HG03064 (cell line): ENCODE data around the gene WNT9B.
A peak's percentile ranks its signal among the peaks of the same experiment; 100 is the strongest.
"Not testable (repeated sequence)": the region's sequence is repeated elsewhere in the genome, so short reads cannot be mapped to it uniquely, and the experiment has no call there.

Experiments
- ATAC-seq: cut with Tn5 transposase; IDR thresholded peaks from one replicate; pipeline ENCODE4 v1.9.1; 2021; ENCODE audit warnings: low read depth; ENCODE audit not compliant: unreplicated experiment

The WNT9B gene

GRCh38 chr17:46903762-46904672 is 52.6 kb downstream of the WNT9B start:
- ATAC-seq = no peak

- no peak for ATAC-seq
These were observed 56.8 kb downstream of the WNT9B start for GRCh38 chr17:46908068-46908737.

- ATAC-seq = no peak
These were observed 59.0 kb downstream of the WNT9B start for GRCh38 chr17:46910179-46910927.

GRCh38 chr17:46911311-46911710 is 59.9 kb downstream of the WNT9B start:
- ATAC-seq = no peak

- no peak for ATAC-seq
These were observed 64.2 kb downstream of the WNT9B start for GRCh38 chr17:46915596-46915995.

GRCh38 chr17:46916211-46916610 is 64.8 kb downstream of the WNT9B start:
- no peak for ATAC-seq

- ATAC-seq = no peak
These were observed 65.2 kb downstream of the WNT9B start for GRCh38 chr17:46916623-46917022.

GRCh38 chr17:46917041-46917440 is 65.7 kb downstream of the WNT9B start:
- no peak for ATAC-seq

GRCh38 chr17:46917516-46917915 is 66.1 kb downstream of the WNT9B start:
- no peak for ATAC-seq

GRCh38 chr17:46921962-46922361 is 70.6 kb downstream of the WNT9B start:
- ATAC-seq = not testable (repeated sequence)

GRCh38 chr17:46922487-46922803 is 71.1 kb downstream of the WNT9B start:
- no peak for ATAC-seq

GRCh38 chr17:46922804-46923635 is 71.6 kb downstream of the WNT9B start, which contains the start of gene GOSR2:
TSS of gene GOSR2 (plus strand) at chr17:46923160. CDS start at chr17:46923193, 33 bp downstream.
- ATAC-seq = peak; percentile 71

- no peak for ATAC-seq
These were observed 73.9 kb downstream of the WNT9B start for GRCh38 chr17:46925185-46925868.

GRCh38 chr17:46928467-46929261 is 77.3 kb downstream of the WNT9B start:
- ATAC-seq = no peak

- no peak for ATAC-seq
These were observed 78.0 kb downstream of the WNT9B start for GRCh38 chr17:46929413-46929812.

GRCh38 chr17:46930051-46930450 is 78.7 kb downstream of the WNT9B start:
- no peak for ATAC-seq

GRCh38 chr17:46931596-46931995 is 80.2 kb downstream of the WNT9B start:
- ATAC-seq = no peak

GRCh38 chr17:46935658-46936266 is 84.4 kb downstream of the WNT9B start:
- ATAC-seq = no peak
